Heart right ventricle (tissue), 16 donors: ENCODE results near the gene PRKCD. TPM values are rescaled to one million over a fixed set of nuclear protein-coding genes. Genes with fewer than 3 reads are reported as not detected.

Experiments
- ATAC-seq, 8 donors: fragments of 200-7000 bp; cut with Tn5 transposase; one replicate each; pipeline ENCODE4 v1.9.1; 2020; ENCODE audit warnings: mild to moderate bottlenecking in 8 of 8, moderate library complexity in 8 of 8, moderate number of reproducible peaks in 1 of 8
- DNase-seq, 2 donors: peaks; one replicate each; pipeline ENCODE4 v3.0.0-alpha.2; 2020
- H3K27ac ChIP-seq, 10 donors: fragments of 200-600 bp; sonication (generic) in 2 of 10; one replicate each; pipeline versions ENCODE4 v1.5.0 to v1.8.0; 2020 to 2022; ENCODE audit warnings: mild to moderate bottlenecking in 3 of 10
- H3K27me3 ChIP-seq, 7 donors: fragments of 200-600 bp; one replicate each; pipeline ENCODE4 v1.8.0; 2021 to 2022; ENCODE audit warnings: mild to moderate bottlenecking in 2 of 7
- H3K36me3 ChIP-seq, 9 donors: fragments of 200-600 bp; sonication (generic) in 1 of 9; one replicate each; pipeline versions ENCODE4 v1.5.0 to v1.8.0; 2020 to 2022; ENCODE audit warnings: mild to moderate bottlenecking in 2 of 9
- H3K4me1 ChIP-seq, 9 donors: fragments of 200-600 bp; sonication (generic) in 1 of 9; one replicate each; pipeline versions ENCODE4 v1.5.0 to v1.8.0; 2020 to 2022; ENCODE audit warnings: mild to moderate bottlenecking in 4 of 9
- H3K4me3 ChIP-seq, 10 donors: fragments of 200-600 bp; sonication (generic) in 2 of 10; one replicate each; pipeline versions ENCODE4 v1.5.0 to v1.8.0; 2020 to 2022; ENCODE audit warnings: mild to moderate bottlenecking in 7 of 10, moderate library complexity in 2 of 10
- H3K9me3 ChIP-seq, 11 donors: fragments of 200-600 bp in 10 of 11; sonication (generic) in 2 of 11; one replicate each; pipeline versions ENCODE4 v1.5.0 to v1.8.0; 2013 to 2022; ENCODE audit warnings: mild to moderate bottlenecking in 2 of 11, control low read depth in 1 of 11, moderate library complexity in 1 of 11
- WGBS, 2 donors: extraction: QIAGEN DNeasy Blood & Tissue Kit; methylation state at CpG; one replicate each; pipeline ENCODE4 v1.1.7; 2013; ENCODE audit warnings: inconsistent platforms in 1 of 2; 5-methylcytosine and 5-hydroxymethylcytosine counted together
- intact Hi-C, 10 donors: fragments of 100-400 bp; cut with DNase I; formaldehyde crosslinking; loops; one replicate each; pipeline versions ENCODE4 v1.11.1 to v1.14.2; 2022
- polyA plus RNA-seq, 2 donors: library from polyadenylated mRNA; stranded (reverse); fragments of 200-250 nt; gene quantifications; one replicate each; pipeline ENCODE4 v1.2.3, GENCODE V29; 2013
- total RNA-seq, 10 donors: library from RNA; stranded (reverse); fragmentation: NEBNext Ultra II Directional in 3 of 10; extraction: Animal tissue kit (Norgen Biotek cat#: 25700) in 3 of 10; gene quantifications; one replicate each; pipeline versions ENCODE4 v1.2.1 to v1.2.4, GENCODE V29; 2021 to 2023
- TF ChIP-seq, protein P1 (sequence below), 9 donors: fragments of 200-600 bp; sonication (generic) in 2 of 9; IDR thresholded peaks; one replicate each; pipeline versions ENCODE4 v1.5.0 to v1.8.0; 2021 to 2022; ENCODE audit warnings: antibody characterized with exemption in 9 of 9, mild to moderate bottlenecking in 5 of 9, moderate library complexity in 1 of 9
- donor health status: Arrhythmogenic right ventricular cardiomyopathy.
- donor health status: ischemic (EF 13 %, LVEDD 7.1; RV severe dilation, severe dysfunction).
- donor health status: healthy with polysubstance abuse.
- donor health status: DM: no; HTN: yes; CAD: no.
- donor health status: DM: no; HTN: no; CAD: no.
- donor health status: ischemic (EF 25% LVEDD 6.9; RV normal size, moderate dysfunction).
- donor health status: ischemic (EF 25% LVEDD 5.7; RV mildly dilated, moderate dysfunction).
- donor health status: healthy.
- donor health status: DM: yes; HTN: yes; CAD: no.
- donor health status: Ischemic cardiomyopathy.
- donor health status: ischemic (EF 35%, LVEDD 5.7; RV mildly dilated, moderate dysfunction).
- donor health status: nonischemic (EF 11% LVEDD 7.7; RV severe dilation, severe dysfunction).
- donor health status: DM: yes; HTN: yes; CAD: no.
- donor health status: PGD.
- donor health status: ischemic (EF 29% LVEDD 5.4; RV normal size, mild dysfunction).
- donor health status: nonischemic (EF 23%, LVEDD 6.1; RV moderate dilation, normal function).

PRKCD gene
- total and polyA plus RNA-seq, 12 donors = 6.6 to 28.3 (median 8.3) TPM

- no peak for ATAC-seq
- no peak overlapping the region for H3K27ac ChIP-seq
- H3K4me3 ChIP-seq = no peak overlapping the region
- H3K27me3 ChIP-seq = no peaks in the 10 kb centered on the region
- intact Hi-C loops = loop anchor here in 2 of 10 donors (10.0 kb wide), 2 partner anchors 478 to 488 kb away; no protein-coding TSS in a partner anchor
- TF ChIP-seq, protein P1, sequence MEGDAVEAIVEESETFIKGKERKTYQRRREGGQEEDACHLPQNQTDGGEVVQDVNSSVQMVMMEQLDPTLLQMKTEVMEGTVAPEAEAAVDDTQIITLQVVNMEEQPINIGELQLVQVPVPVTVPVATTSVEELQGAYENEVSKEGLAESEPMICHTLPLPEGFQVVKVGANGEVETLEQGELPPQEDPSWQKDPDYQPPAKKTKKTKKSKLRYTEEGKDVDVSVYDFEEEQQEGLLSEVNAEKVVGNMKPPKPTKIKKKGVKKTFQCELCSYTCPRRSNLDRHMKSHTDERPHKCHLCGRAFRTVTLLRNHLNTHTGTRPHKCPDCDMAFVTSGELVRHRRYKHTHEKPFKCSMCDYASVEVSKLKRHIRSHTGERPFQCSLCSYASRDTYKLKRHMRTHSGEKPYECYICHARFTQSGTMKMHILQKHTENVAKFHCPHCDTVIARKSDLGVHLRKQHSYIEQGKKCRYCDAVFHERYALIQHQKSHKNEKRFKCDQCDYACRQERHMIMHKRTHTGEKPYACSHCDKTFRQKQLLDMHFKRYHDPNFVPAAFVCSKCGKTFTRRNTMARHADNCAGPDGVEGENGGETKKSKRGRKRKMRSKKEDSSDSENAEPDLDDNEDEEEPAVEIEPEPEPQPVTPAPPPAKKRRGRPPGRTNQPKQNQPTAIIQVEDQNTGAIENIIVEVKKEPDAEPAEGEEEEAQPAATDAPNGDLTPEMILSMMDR (IDR thresholded peaks at IDR 0.05) = no peak
- H3K9me3 ChIP-seq = no peaks in the 10 kb centered on the region
- DNase-seq = no peak
- H3K36me3 ChIP-seq = peaks cover 5 to 98% (median 64%) of the 10 kb centered on the region in 9 donors
- H3K4me1 ChIP-seq = no peaks in the 10 kb centered on the region
- WGBS, 2 donors = 95% methylated on average over 17 of the region's 17 CpGs
Observed at GRCh38 chr3:53226841-53227407, 65.9 kb downstream of the PRKCD start.

GRCh38 chr3:53227993-53228885 lies 67.2 kb downstream of the PRKCD start:
- Histone ChIP-seq H3K27ac (no peak overlapping the region), H3K4me1 (peaks cover 0 to 4% (median 0%) of the 10 kb centered on the region in 9 donors), H3K9me3 (no peaks in the 10 kb centered on the region), H3K4me3 (no peak overlapping the region), H3K36me3 (peaks cover 10 to 100% (median 74%) of the 10 kb centered on the region in 9 donors), H3K27me3 (no peaks in the 10 kb centered on the region)
- WGBS, 2 donors = 86 to 87% methylated on average over 24 of the region's 24 CpGs
- ATAC-seq (no peak), DNase-seq (no peak)
- intact Hi-C loops = loop anchor here in 2 of 10 donors (10.0 kb wide), 2 partner anchors 477 to 487 kb away; no protein-coding TSS in a partner anchor
- TF ChIP-seq, protein P1 (IDR thresholded peaks at IDR 0.05) = no peak

- WGBS, 2 donors = 97 to 98% methylated on average over 14 of the region's 14 CpGs
- no peaks in the 10 kb centered on the region for H3K9me3 ChIP-seq
- H3K36me3 ChIP-seq = peaks cover 10 to 100% (median 80%) of the 10 kb centered on the region in 9 donors
- no peak overlapping the region for H3K4me3 ChIP-seq
- TF ChIP-seq, protein P1 (IDR thresholded peaks at IDR 0.05) = no peak
- DNase-seq (no peak), ATAC-seq (no peak)
- H3K27ac ChIP-seq = no peak overlapping the region
- intact Hi-C loops = loop anchor here in 2 of 10 donors (10.0 kb wide), 2 partner anchors 476 to 486 kb away; no protein-coding TSS in a partner anchor
- H3K27me3 ChIP-seq = no peaks in the 10 kb centered on the region
- H3K4me1 ChIP-seq = peaks cover 0 to 13% (median 0%) of the 10 kb centered on the region in 9 donors
Observed at GRCh38 chr3:53229171-53229570, 68.2 kb downstream of the PRKCD start.

DNA sequence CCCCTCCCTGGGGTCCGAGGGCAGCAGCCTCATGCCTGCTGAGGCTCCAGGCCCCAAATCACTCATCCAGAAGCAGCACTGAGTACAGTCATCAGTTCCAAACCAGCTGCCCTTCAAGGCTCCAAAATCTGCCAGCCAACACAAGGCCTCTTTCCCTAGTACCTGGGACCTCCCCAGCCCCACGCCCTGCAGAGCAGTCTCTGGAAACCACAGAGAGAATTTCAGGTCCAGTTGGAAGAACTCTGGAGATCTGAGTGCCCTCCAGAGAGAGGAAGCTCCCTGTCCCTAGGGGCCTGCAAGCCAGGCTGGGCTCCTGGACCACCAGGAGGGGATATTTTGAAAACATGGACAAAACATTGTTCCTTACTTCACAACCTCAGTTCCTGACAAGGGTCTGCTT lies 68.6 kb downstream of the PRKCD start:
- H3K4me1 ChIP-seq = peaks cover 0 to 14% (median 0%) of the 10 kb centered on the region in 9 donors
- 95 to 100% methylated on average over 2 of the region's 2 CpGs for WGBS, 2 donors
- no peak for ATAC-seq
- no peak overlapping the region for H3K27ac ChIP-seq
- no peaks in the 10 kb centered on the region for H3K9me3 ChIP-seq
- peaks cover 10 to 100% (median 84%) of the 10 kb centered on the region in 9 donors for H3K36me3 ChIP-seq
- H3K4me3 ChIP-seq = no peak overlapping the region
- H3K27me3 ChIP-seq = no peaks in the 10 kb centered on the region
- TF ChIP-seq, protein P1 (IDR thresholded peaks at IDR 0.05) = no peak
- DNase-seq = no peak
- intact Hi-C loops = loop anchor here in 2 of 10 donors (10.0 kb wide), 2 partner anchors 475 to 485 kb away; no protein-coding TSS in a partner anchor
